GM21786 (cell line): ENCODE results near the gene HNRNPCL1.
"Not testable (repeated sequence)": the region's sequence is repeated elsewhere in the genome, so short reads cannot be mapped to it uniquely, and the experiment has no call there.

ENCODE experiments used
- ATAC-seq: cut with Tn5 transposase; IDR thresholded peaks from one replicate; pipeline ENCODE4 v1.9.1; 2021; ENCODE audit not compliant: unreplicated experiment

The HNRNPCL1 gene

DNA sequence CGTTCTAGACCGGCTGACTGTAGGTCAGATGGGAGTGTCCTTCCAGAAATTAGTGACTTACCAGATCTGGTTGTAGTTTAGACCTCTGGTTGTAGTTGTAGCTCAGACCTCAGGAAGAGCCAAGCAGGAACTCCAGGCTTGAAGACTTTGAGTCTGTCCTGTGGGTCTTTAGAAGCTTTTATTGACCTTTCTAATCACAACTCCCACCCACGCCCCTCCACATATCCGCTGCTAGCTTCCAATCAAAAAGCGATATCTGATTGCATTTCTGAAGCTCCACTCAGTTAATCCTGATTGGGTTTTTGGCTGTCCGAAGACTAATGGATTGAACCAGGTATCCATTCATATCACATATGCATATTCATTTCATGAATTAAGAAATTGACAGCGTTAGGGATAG, at the start of gene HNRNPCL1:
Gene HNRNPCL1, minus strand, starts transcription at position 101 of the 400 bp plus-strand sequence. CDS start 431 bp downstream, outside the sequence.
- ATAC-seq, result not testable (repeated sequence)

DNA sequence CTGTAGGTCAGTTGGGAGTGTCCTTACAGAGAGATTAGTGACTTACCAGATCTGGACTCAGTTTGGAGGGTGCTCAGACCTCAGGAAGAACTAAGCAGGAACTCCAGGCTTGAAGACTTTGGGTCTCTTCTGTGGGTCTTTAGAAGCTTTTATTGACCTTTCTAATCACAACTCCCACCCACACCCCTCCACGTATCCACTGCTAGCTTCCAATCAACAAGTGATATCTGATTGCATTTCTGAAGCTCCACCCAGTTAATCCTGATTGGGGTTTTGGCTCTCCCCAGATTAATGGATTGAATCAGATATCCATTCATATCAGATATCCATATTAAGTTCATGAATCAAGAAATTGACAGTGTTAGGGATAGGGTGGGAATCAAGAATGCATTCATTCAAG, 49.6 kb upstream of the HNRNPCL1 start, which contains the start of gene PRAMEF10:
Gene PRAMEF10, minus strand, starts transcription at position 101 of the 400 bp plus-strand sequence. CDS start 2,423 bp downstream, outside the sequence.
- not testable (repeated sequence) for ATAC-seq

DNA sequence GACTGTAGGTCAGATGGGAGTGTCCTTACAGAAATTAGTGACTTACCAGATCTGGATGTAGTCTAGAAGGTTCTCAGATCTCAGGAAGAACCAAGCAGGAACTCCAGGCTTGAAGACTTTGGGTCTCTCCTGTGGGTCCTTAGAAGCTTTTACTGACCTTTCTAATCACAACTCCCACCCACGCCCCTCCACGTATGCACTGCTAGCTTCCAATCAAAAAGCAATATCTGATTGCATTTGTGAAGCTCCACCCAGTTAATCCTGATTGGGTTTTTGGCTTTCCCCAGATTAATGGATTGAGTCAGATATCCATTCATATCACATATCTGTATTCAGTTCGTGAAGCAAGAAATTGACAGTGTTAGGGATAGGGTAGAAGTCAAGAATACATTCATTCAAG, 37.6 kb upstream of the HNRNPCL1 start, which contains the start of gene PRAMEF4:
Gene PRAMEF4, minus strand, starts transcription at position 101 of the 400 bp plus-strand sequence. CDS start 2,807 bp downstream, outside the sequence.
- not testable (repeated sequence) for ATAC-seq

DNA sequence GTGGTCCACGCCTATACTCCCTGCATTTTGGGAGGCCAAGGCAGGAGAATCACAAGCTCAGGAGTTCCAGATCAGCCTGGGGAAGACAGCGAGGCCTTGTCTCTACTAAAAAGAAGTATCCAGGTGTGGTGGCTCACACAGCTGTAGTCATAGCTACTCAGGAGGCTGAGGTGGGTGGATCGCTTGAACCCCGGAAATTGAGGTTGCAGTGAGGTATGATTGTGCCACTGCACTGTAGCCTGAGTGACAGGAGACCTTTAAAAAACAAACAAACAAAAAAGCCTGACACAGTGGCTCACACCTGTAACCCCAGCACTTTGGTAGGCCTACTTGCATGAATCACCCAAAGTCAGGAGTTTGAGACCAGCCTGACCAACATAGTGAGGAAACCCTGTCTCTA, 29.9 kb upstream of the HNRNPCL1 start:
- ATAC-seq, result not testable (repeated sequence)

DNA sequence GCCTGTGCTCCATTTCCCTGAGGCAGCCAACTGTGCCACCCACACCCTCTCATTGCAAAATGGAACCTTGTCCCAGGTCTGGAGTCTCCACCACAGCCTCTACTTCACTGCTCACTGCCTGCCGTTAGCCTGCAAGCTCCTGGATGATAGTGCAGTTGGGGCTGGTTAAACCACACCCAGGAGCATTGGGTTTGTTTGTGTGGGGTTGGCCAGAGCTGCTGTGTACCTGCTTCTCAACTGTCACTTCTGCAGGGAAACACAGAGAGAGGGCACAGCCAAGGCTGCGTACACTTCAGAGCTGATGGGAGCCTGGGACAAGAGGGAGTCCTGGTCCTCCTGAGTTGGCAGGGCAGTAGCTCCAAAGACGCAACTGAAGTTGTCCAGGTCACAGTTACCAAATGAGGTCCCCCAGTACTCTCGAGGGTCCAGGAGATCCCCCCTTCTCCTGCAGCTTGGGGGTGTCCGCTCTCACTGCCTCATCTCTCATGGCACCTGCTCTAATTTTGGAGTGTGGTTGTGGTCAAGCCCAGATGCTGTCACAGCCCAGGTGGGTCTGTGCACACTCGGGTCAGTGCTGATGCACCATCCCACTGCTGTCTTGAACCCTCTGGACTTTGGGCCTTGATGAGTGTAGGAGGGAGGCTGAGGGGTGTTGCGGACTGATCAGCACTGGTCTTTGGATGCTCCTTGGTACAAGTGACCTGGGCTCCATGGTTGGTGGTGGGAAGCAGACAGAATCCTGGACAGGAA, 14.8 kb upstream of the HNRNPCL1 start:
- ATAC-seq, result not testable (repeated sequence)

DNA sequence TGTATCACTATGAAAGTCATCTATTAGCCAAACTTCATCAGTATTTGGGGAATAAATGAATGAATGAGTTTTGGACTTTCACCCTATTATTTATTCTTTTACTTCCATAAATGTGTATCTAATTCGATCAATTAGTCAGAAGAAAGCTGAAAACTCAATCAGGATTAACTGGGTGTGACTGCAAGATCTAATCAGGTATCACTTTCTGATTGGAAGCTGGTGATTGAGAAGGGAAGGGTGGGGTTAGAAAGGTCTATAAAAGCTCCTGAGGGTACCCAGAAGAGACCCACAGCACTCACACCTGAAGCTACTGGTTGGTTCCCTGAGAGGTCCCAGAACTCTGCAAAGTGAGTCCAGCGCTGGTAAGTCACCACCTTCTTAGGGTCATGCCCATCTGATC, 8.3 kb upstream of the HNRNPCL1 start, which contains the start of gene PRAMEF2:
Gene PRAMEF2, plus strand, starts transcription at position 301 of the 400 bp plus-strand sequence. CDS start 1,924 bp downstream, outside the sequence.
- not testable (repeated sequence) for ATAC-seq

DNA sequence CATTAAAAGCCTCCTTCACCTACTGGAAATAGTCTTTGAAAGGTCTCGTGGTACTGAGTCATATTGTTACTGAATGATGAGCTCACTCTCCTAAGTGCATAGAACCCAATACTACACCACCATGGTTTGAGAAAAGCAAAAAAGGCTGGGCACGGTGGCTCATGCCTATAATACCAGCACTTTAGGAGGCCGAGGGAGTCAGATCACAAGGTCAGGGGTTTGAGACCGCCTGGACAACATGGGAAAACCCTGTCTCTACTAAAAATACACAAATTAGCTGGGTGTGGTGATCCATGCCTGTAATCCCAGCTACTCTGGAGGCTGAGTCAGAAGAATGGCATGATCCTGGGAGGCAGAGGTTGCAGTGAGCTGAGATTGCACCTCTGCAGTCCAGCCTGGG, 3.3 kb upstream of the HNRNPCL1 start:
- ATAC-seq, result no peak

DNA sequence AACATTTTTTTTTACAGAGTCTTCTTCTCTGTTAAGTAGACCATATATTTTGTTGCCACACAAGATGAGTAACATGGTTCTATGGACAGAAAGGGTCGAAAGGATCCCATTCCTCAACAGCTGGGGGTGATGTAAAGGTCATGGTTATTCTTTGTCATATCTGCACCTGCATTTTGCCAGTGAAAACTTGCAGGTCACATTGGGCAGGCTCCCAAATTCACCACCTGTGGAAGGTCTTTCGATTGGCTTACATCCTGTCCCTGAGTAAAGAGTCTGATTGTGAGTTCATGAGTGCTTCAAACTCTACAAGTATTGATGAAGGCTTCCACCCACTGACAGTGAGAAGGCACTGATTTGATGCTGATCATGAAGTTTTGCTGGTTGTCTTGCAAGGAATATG, 15.3 kb downstream of the HNRNPCL1 start:
- ATAC-seq, result not testable (repeated sequence)

DNA sequence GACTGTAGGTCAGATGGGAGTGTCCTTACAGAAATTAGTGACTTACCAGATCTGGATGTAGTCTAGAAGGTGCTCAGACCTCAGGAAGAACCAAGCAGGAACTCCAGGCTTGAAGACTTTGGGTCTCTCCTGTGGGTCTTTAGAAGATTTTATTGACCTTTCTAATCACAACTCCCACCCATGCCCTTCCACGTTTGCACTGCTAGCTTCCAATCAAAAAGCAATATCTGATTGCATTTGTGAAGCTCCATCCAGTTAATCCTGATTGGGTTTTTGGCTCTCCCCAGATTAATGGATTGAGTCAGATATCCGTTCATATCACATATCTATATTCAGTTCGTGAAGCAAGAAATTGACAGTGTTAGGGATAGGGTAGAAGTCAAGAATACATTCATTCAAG, 17.2 kb downstream of the HNRNPCL1 start, which contains the start of gene PRAMEF11:
Gene PRAMEF11, minus strand, starts transcription at position 101 of the 400 bp plus-strand sequence. CDS start 2,621 bp downstream, outside the sequence.
- ATAC-seq, result not testable (repeated sequence)

DNA sequence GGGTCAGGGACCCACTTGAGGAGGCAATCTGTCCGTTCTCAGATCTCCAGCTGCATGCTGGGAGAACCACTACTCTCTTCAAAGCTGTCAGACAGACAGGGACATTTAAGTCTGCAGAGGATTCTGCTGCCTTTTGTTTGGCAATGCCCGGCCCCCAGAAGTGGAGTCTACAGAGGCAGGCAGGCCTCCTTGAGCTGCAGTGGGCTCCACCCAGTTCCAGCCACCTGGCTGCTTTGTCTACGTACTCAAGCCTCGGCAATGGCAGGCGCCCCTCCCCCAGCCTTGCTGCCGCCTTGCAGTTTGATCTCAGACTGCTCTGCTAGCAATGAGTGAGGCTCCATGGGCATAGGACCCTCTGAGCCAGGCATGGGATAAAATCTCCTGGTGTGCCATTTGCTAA, 29.5 kb downstream of the HNRNPCL1 start:
- not testable (repeated sequence) for ATAC-seq

DNA sequence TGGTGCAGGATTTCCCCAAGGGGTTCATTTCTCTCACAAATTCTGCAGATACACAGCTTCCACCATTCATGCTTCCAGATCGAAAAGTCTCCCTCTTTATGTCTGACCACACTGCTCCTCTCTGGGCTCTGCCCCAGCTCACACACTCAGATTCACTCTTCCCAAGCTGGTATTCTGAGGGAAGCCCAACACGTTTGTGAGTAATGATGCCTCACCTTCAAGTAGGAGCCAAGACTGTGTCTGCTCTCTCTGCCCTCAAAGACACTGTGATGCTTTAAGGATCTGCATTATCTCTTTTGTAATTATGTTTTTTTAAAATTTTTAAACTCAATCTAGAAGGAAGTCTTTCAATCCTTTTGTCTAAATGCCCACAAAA, 37.1 kb downstream of the HNRNPCL1 start:
- no peak for ATAC-seq

DNA sequence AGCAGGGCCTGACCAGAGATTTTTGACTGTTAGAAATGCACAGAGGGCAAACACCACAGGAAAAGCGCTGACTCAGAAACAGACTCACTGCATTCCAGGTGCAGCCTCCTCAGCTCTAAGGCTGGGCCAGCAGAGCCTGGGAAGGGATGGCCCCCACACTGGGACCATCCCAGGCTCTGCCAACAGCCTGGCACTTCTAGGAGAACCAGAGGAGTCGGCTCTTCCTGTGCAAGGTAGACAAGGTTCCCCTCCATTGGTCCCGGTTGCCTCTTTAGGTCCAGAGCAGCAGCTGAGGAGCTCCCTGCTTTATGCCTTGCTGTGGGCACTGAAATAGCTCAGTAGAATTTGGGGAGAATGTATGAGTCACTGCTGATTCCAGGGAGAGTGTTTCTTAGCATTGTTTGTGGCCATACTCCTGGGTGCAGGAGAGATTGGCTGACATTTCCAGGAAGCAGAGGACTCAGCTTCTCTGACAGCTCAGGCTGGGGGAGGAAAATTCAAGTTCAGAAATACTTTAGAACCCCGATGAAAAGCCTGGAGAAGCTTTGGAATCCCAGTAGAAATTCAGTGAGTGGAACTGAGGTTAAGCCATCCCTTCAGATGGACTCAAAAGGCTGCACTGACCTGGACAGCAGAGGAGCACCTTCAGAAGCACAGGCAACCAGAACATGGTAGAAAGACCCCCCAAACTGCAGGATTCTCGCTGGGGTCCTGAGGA, 37.7 kb downstream of the HNRNPCL1 start:
- no peak for ATAC-seq

DNA sequence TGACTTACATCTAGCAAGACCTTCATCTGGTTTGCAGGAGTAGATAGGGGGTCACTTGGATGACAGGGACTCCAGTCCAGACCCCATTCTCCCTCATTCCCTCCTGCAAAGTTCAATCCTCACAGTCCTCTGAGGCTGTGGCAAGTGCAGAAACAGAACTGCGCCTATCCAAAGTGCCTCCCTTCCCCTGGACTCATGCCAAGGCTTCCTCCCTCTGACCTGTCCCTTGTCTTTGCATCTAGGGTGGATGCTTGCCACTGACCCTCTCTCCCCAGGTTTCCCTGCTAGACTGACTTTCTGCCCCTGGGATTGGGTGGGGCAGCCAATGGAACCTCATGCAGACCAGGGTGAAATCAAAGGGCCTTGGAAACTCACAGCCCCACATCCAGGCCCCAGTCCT, 38.6 kb downstream of the HNRNPCL1 start:
- ATAC-seq, result no peak

DNA sequence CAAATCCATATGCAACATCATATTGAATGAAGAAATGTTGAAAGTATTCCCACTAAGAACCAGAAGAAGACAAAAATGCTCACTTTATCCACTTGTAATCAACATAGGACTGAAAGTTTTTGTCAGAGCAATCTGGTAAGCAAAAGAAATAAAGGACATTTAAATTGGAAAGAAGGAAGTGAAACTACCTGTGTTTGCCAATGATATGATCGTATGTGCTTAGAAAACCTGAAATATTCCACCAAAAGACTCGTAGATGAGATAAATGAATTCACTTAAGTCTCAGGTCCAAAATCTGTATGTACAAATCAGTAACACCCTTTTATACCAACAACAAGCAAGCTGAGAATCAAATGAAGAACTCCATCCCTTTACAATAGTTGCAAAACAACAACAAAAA, 48.8 kb downstream of the HNRNPCL1 start:
- no peak for ATAC-seq

DNA sequence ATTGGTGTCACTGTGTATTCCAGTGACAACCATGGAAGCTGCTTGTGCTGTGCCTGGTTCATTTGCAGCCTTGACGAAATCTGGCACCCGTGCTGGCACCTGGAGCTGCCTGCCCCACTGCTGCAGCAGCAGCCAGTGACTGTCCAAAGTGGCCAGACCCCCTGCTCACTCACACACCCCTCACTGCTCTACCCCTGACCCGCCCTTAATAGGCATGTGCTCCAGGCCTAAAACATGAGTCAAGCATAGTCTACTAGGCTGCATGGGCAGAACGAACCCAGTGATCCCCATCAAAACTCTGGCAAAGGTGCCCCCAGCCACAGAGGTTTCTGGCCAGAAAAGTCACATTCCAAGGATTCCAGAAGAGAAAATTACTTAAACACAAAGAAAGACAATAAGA, 49.6 kb downstream of the HNRNPCL1 start:
- no peak for ATAC-seq
